ENCODE data around the gene OR9Q1.

OR9Q1 gene

DNA sequence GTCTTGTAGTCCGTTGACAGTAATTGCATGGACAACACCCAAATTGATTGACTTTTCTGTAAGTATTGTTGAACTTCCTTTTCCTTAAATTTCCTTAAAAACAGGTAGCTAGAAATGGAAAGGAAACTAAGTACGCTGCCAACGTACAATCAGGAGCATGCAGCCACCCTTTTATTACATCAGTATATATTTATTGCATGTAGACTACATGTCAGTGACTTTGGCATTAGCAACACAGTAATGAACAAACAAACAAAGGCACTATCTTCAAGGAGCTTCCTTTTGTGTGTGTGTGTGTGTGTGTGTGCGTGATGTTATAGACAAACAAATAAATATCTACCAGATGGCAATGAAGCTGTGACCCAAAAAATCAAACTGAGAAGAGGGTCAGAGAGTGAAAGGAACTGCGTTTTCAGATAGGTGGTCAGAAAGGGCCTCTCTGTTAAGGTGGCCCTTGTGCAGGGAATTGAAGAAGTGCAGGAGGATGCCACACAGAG is at the start of gene OR9Q1:
OR9Q1 (plus strand) TSS at position 447 of the 497 bp plus-strand sequence. CDS start 155,564 bp downstream, outside the sequence.
- Histone ChIP-seq H3K9me3 (ENCODE audit: low read depth, low read length) (no peaks in the 10 kb centered on the region), H3K36me3 (ENCODE audit: insufficient read depth, low read length) (no peaks in the 10 kb centered on the region), H3K27ac (no peak within 1 kb of the TSS), H3K4me3 (no peak within 1 kb of the TSS), H3K9ac (ENCODE audit: insufficient read length) (no peak within 1 kb of the TSS)
- TF ChIP-seq EZH2 (IDR thresholded peaks at IDR 0.05) = no peak
- TF ChIP-seq FOXP2 (optimal IDR thresholded peaks at IDR 0.05; ENCODE audit: control extremely low read depth, extremely low read length, insufficient read depth) = no peak
- TF ChIP-seq POLR2AphosphoS5 (IDR thresholded peaks at IDR 0.05; ENCODE audit: borderline replicate concordance, low read depth, low read length) = no peak
- DNase-seq (ENCODE audit: low read depth, low spot score) = no peak

- Histone ChIP-seq H3K4me3 (no peak overlapping the region), H3K9ac (ENCODE audit: insufficient read length) (no peak overlapping the region), H3K9me3 (ENCODE audit: low read depth, low read length) (no peaks in the 10 kb centered on the region), H3K36me3 (ENCODE audit: insufficient read depth, low read length) (no peaks in the 10 kb centered on the region), H3K27ac (no peak overlapping the region)
- no peak for DNase-seq (ENCODE audit: low read depth, low spot score)
- no peak for TF ChIP-seq EZH2 (IDR thresholded peaks at IDR 0.05)
- no peak for TF ChIP-seq FOXP2 (optimal IDR thresholded peaks at IDR 0.05; ENCODE audit: control extremely low read depth, extremely low read length, insufficient read depth)
- TF ChIP-seq POLR2AphosphoS5 (IDR thresholded peaks at IDR 0.05; ENCODE audit: borderline replicate concordance, low read depth, low read length) = no peak
These were observed 49.5 kb upstream of the OR9Q1 start for GRCh38 chr11:57974132-57974531.

DNA sequence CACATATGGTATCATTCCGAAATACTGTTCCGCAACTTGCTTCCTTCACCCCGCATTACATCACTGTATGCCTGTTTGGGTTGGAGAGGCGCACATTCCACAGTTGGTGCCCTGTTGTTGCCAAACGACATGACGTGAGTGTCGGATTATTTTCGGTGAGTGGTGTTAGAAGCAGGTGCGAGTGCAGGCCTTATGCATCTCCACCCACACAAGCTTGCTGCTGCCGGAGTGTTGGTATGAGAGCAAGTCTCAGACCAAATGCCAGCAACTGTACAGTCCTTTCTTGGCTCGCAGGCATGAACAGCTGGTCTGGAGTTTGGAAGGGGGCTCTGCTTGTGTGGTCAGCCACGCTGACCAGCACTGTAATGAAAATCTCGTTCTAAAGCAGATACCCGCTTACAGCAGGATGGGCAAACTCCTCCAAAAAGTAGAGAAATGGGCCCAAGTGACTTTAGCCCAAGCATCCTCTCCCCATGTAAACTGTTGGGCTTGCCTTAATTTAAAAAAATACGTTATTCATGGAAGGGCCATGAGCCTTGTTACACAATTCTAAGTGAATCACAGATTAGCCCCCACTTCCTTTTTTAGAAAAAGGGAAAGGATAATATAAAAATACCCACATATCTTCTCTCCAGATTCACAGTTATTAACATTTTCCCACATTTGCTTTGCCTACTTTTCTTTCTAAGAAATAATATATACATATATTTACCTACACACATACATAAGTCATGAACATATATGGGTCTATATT is 48.7 kb upstream of the OR9Q1 start:
- TF ChIP-seq FOXP2 (optimal IDR thresholded peaks at IDR 0.05; ENCODE audit: control extremely low read depth, extremely low read length, insufficient read depth) (no peak), EZH2 (IDR thresholded peaks at IDR 0.05) (no peak), POLR2AphosphoS5 (IDR thresholded peaks at IDR 0.05; ENCODE audit: borderline replicate concordance, low read depth, low read length) (no peak)
- DNase-seq (ENCODE audit: low read depth, low spot score) = no peak
- Histone ChIP-seq H3K9ac (ENCODE audit: insufficient read length) (no peak overlapping the region), H3K9me3 (ENCODE audit: low read depth, low read length) (no peaks in the 10 kb centered on the region), H3K27ac (no peak overlapping the region), H3K4me3 (no peak overlapping the region), H3K36me3 (ENCODE audit: insufficient read depth, low read length) (no peaks in the 10 kb centered on the region)

DNA sequence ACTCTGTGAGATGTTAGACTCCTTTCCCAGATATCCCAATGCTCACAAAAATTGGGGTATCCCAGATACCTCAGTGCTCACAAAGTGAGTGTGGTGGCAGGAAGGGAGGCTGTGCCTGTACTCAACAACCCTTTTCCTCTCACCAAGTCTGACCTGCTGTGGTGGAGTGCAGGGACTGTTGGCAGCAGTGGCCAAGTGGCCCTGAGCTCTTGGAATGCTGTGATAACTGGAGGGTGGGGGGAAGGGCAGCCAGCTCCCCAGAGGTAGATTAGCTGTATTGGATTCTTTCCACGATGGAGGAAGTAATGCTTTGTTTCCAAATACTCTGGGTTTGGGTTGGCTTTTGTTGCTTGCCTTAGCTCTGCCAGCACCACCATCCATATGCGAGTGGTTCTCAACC is 46.0 kb upstream of the OR9Q1 start:
- no peak overlapping the region for H3K27ac ChIP-seq
- DNase-seq (ENCODE audit: low read depth, low spot score) = no peak
- no peak overlapping the region for H3K9ac ChIP-seq (ENCODE audit: insufficient read length)
- TF ChIP-seq FOXP2 (optimal IDR thresholded peaks at IDR 0.05; ENCODE audit: control extremely low read depth, extremely low read length, insufficient read depth) = no peak
- no peak for TF ChIP-seq EZH2 (IDR thresholded peaks at IDR 0.05)
- TF ChIP-seq POLR2AphosphoS5 (IDR thresholded peaks at IDR 0.05; ENCODE audit: borderline replicate concordance, low read depth, low read length) = no peak
- no peak overlapping the region for H3K4me3 ChIP-seq
- H3K36me3 ChIP-seq (ENCODE audit: insufficient read depth, low read length) = no peaks in the 10 kb centered on the region
- no peaks in the 10 kb centered on the region for H3K9me3 ChIP-seq (ENCODE audit: low read depth, low read length)

GRCh38 chr11:57978686-57979531 is 44.8 kb upstream of the OR9Q1 start:
- Histone ChIP-seq H3K27ac (no peak overlapping the region), H3K4me3 (no peak overlapping the region), H3K36me3 (ENCODE audit: insufficient read depth, low read length) (no peaks in the 10 kb centered on the region), H3K9ac (ENCODE audit: insufficient read length) (no peak overlapping the region), H3K9me3 (ENCODE audit: low read depth, low read length) (no peaks in the 10 kb centered on the region)
- no peak for TF ChIP-seq EZH2 (IDR thresholded peaks at IDR 0.05)
- TF ChIP-seq FOXP2 (optimal IDR thresholded peaks at IDR 0.05; ENCODE audit: control extremely low read depth, extremely low read length, insufficient read depth) = no peak
- TF ChIP-seq POLR2AphosphoS5 (IDR thresholded peaks at IDR 0.05; ENCODE audit: borderline replicate concordance, low read depth, low read length) = no peak
- DNase-seq (ENCODE audit: low read depth, low spot score) = no peak

DNA sequence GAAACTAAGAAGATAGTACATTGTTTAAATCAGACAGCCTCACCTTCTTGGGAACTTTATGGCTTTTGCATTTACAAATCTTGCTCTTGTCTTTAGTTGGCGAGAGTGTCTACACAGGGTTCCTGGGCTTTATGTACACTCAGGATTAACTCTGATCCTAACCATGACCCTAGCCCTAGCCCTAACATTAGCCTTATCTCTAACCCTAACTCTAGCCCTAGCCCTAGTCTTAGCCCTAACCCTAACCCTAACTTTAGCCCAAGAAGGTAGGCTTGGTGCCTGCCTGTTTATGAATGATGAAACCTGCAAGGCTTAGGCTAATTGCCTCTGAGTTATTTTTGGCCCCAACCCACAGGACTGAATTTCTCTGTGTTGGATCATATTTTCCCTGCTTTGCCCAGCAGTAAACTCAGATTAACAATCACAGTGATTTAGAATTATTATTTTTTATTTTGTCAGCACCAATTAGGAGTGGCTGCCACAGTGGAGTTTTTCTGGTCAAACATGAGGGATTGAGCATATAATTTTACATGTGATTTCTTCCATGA is 44.1 kb upstream of the OR9Q1 start:
- no peak overlapping the region for H3K4me3 ChIP-seq
- H3K9ac ChIP-seq (ENCODE audit: insufficient read length) = no peak overlapping the region
- no peaks in the 10 kb centered on the region for H3K36me3 ChIP-seq (ENCODE audit: insufficient read depth, low read length)
- H3K9me3 ChIP-seq (ENCODE audit: low read depth, low read length) = no peaks in the 10 kb centered on the region
- no peak overlapping the region for H3K27ac ChIP-seq
- DNase-seq (ENCODE audit: low read depth, low spot score) = no peak
- TF ChIP-seq FOXP2 (optimal IDR thresholded peaks at IDR 0.05; ENCODE audit: control extremely low read depth, extremely low read length, insufficient read depth) (no peak), EZH2 (IDR thresholded peaks at IDR 0.05) (no peak), POLR2AphosphoS5 (IDR thresholded peaks at IDR 0.05; ENCODE audit: borderline replicate concordance, low read depth, low read length) (no peak)

DNA sequence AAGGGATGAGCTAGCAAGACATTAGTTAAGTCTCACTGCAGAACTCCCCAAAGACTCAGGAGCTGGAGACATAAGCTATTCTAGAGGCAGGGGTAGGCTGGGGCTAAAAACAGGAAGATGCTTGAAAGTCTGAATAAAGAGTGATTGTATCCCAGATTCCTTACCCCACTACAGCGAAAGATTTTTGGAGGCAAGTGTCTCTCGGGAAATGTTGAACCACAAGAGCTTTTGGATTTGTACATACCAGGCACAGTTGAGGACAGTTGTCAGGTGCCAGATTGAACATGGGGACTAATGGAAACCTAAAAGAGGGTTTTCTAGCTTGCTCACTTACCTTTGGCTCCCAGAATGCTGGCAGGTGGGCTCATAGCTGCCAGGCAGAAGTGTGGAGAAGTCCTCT is 43.5 kb upstream of the OR9Q1 start:
- no peak for DNase-seq (ENCODE audit: low read depth, low spot score)
- TF ChIP-seq FOXP2 (optimal IDR thresholded peaks at IDR 0.05; ENCODE audit: control extremely low read depth, extremely low read length, insufficient read depth) (no peak), EZH2 (IDR thresholded peaks at IDR 0.05) (no peak), POLR2AphosphoS5 (IDR thresholded peaks at IDR 0.05; ENCODE audit: borderline replicate concordance, low read depth, low read length) (no peak)
- Histone ChIP-seq H3K9me3 (ENCODE audit: low read depth, low read length) (no peaks in the 10 kb centered on the region), H3K4me3 (no peak overlapping the region), H3K9ac (ENCODE audit: insufficient read length) (no peak overlapping the region), H3K27ac (no peak overlapping the region), H3K36me3 (ENCODE audit: insufficient read depth, low read length) (no peaks in the 10 kb centered on the region)

- DNase-seq (ENCODE audit: low read depth, low spot score) = no peak
- no peak overlapping the region for H3K4me3 ChIP-seq
- H3K36me3 ChIP-seq (ENCODE audit: insufficient read depth, low read length) = no peaks in the 10 kb centered on the region
- TF ChIP-seq POLR2AphosphoS5 (IDR thresholded peaks at IDR 0.05; ENCODE audit: borderline replicate concordance, low read depth, low read length) = no peak
- no peak overlapping the region for H3K27ac ChIP-seq
- no peak overlapping the region for H3K9ac ChIP-seq (ENCODE audit: insufficient read length)
- no peaks in the 10 kb centered on the region for H3K9me3 ChIP-seq (ENCODE audit: low read depth, low read length)
These were observed 42.1 kb upstream of the OR9Q1 start for GRCh38 chr11:57981536-57981935.
